ENCODE results near the gene WDR5. TPM values are rescaled to one million over a fixed set of nuclear protein-coding genes. Genes with fewer than 3 reads are reported as not detected.

WDR5 gene
- total RNA-seq, 1 donor from 2014 or later = 46.8 TPM

- H3K4me1 Mint-ChIP-seq (ENCODE audit: low read depth) = no peaks in the 10 kb centered on the region
- no peak for DNase-seq (ENCODE audit: low spot score, unreplicated experiment)
- H3K4me3 Mint-ChIP-seq (ENCODE audit: low read depth) = peak overlapping the region; percentile 3
- H3K9me3 Mint-ChIP-seq (ENCODE audit: low read depth) = no peaks in the 10 kb centered on the region
- H3K36me3 Mint-ChIP-seq (ENCODE audit: insufficient read depth) = peaks cover 4% of the 10 kb centered on the region
- no peaks in the 10 kb centered on the region for H3K27me3 Mint-ChIP-seq
- no peak for TF ChIP-seq CTCF (IDR thresholded peaks at IDR 0.05; ENCODE audit: unreplicated experiment)
- peak overlapping the region; percentile 37 for H3K27ac Mint-ChIP-seq
Measured at GRCh38 chr9:134165357-134166315, 29.8 kb downstream of the WDR5 start.

- DNase-seq (ENCODE audit: low spot score, unreplicated experiment) = no peak
- no peaks in the 10 kb centered on the region for H3K27me3 Mint-ChIP-seq
- no peaks in the 10 kb centered on the region for H3K4me1 Mint-ChIP-seq (ENCODE audit: low read depth)
- peaks cover 4% of the 10 kb centered on the region for H3K36me3 Mint-ChIP-seq (ENCODE audit: insufficient read depth)
- H3K27ac Mint-ChIP-seq = no peak overlapping the region
- no peaks in the 10 kb centered on the region for H3K9me3 Mint-ChIP-seq (ENCODE audit: low read depth)
- peak overlapping the region; percentile 55 for H3K4me3 Mint-ChIP-seq (ENCODE audit: low read depth)
- TF ChIP-seq CTCF (IDR thresholded peaks at IDR 0.05; ENCODE audit: unreplicated experiment) = no peak
Measured at GRCh38 chr9:134166374-134166773, 30.5 kb downstream of the WDR5 start.

- no peaks in the 10 kb centered on the region for H3K9me3 Mint-ChIP-seq (ENCODE audit: low read depth)
- TF ChIP-seq CTCF (IDR thresholded peaks at IDR 0.05; ENCODE audit: unreplicated experiment) = no peak
- no peak for DNase-seq (ENCODE audit: low spot score, unreplicated experiment)
- no peaks in the 10 kb centered on the region for H3K36me3 Mint-ChIP-seq (ENCODE audit: insufficient read depth)
- H3K27ac Mint-ChIP-seq = no peak overlapping the region
- no peaks in the 10 kb centered on the region for H3K4me1 Mint-ChIP-seq (ENCODE audit: low read depth)
- no peaks in the 10 kb centered on the region for H3K27me3 Mint-ChIP-seq
- H3K4me3 Mint-ChIP-seq (ENCODE audit: low read depth) = no peak overlapping the region
Measured at GRCh38 chr9:134167530-134167931, 31.6 kb downstream of the WDR5 start.

GRCh38 chr9:134168757-134169550 lies 33.1 kb downstream of the WDR5 start:
- Mint-ChIP-seq H3K27ac (no peak overlapping the region), H3K4me1 (ENCODE audit: low read depth) (no peaks in the 10 kb centered on the region), H3K9me3 (ENCODE audit: low read depth) (no peaks in the 10 kb centered on the region), H3K36me3 (ENCODE audit: insufficient read depth) (no peaks in the 10 kb centered on the region), H3K27me3 (no peaks in the 10 kb centered on the region), H3K4me3 (ENCODE audit: low read depth) (no peak overlapping the region)
- DNase-seq (ENCODE audit: low spot score, unreplicated experiment) = no peak
- TF ChIP-seq CTCF (IDR thresholded peaks at IDR 0.05; ENCODE audit: unreplicated experiment) = peak; percentile 28

- Mint-ChIP-seq H3K4me1 (ENCODE audit: low read depth) (no peaks in the 10 kb centered on the region), H3K27ac (no peak overlapping the region), H3K4me3 (ENCODE audit: low read depth) (no peak overlapping the region), H3K9me3 (ENCODE audit: low read depth) (no peaks in the 10 kb centered on the region), H3K36me3 (ENCODE audit: insufficient read depth) (no peaks in the 10 kb centered on the region), H3K27me3 (no peaks in the 10 kb centered on the region)
- no peak for DNase-seq (ENCODE audit: low spot score, unreplicated experiment)
- TF ChIP-seq CTCF (IDR thresholded peaks at IDR 0.05; ENCODE audit: unreplicated experiment) = no peak
Measured at GRCh38 chr9:134169724-134170401, 34.0 kb downstream of the WDR5 start.

All from progenitor cell of endocrine pancreas (in vitro differentiated cells).